ENCODE results near the gene SIPA1L3. TPM values are rescaled to one million over a fixed set of nuclear protein-coding genes. Genes with fewer than 3 reads are reported as not detected.
A peak's percentile ranks its signal among the peaks of the same experiment; 100 is the strongest.

Gene SIPA1L3
- total RNA-seq, 1 donor from 2014 or later = 63.2 TPM

- TF ChIP-seq, protein P1, sequence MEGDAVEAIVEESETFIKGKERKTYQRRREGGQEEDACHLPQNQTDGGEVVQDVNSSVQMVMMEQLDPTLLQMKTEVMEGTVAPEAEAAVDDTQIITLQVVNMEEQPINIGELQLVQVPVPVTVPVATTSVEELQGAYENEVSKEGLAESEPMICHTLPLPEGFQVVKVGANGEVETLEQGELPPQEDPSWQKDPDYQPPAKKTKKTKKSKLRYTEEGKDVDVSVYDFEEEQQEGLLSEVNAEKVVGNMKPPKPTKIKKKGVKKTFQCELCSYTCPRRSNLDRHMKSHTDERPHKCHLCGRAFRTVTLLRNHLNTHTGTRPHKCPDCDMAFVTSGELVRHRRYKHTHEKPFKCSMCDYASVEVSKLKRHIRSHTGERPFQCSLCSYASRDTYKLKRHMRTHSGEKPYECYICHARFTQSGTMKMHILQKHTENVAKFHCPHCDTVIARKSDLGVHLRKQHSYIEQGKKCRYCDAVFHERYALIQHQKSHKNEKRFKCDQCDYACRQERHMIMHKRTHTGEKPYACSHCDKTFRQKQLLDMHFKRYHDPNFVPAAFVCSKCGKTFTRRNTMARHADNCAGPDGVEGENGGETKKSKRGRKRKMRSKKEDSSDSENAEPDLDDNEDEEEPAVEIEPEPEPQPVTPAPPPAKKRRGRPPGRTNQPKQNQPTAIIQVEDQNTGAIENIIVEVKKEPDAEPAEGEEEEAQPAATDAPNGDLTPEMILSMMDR (IDR thresholded peaks at IDR 0.05) = no peak
- no peaks in the 10 kb centered on the region for H3K27me3 ChIP-seq (ENCODE audit: low read depth)
- H3K27ac ChIP-seq = no peak overlapping the region
- H3K36me3 ChIP-seq = no peaks in the 10 kb centered on the region
- ATAC-seq = no peak
- no peaks in the 10 kb centered on the region for H3K4me1 ChIP-seq
- no peaks in the 10 kb centered on the region for H3K9me3 ChIP-seq
- H3K4me3 ChIP-seq = no peak overlapping the region
- DNase-seq = no peak
- intact Hi-C loops (cut with DNase I) = no loop called here
These were observed 7.0 kb upstream of the SIPA1L3 start for GRCh38 chr19:37899966-37900365.

GRCh38 chr19:37902668-37903067 is 4.3 kb upstream of the SIPA1L3 start:
- peak; percentile 79 for DNase-seq
- Histone ChIP-seq H3K27me3 (ENCODE audit: low read depth) (no peaks in the 10 kb centered on the region), H3K4me3 (no peak overlapping the region), H3K36me3 (no peaks in the 10 kb centered on the region), H3K27ac (peak overlapping the region; percentile 6), H3K9me3 (no peaks in the 10 kb centered on the region), H3K4me1 (peaks cover 8% of the 10 kb centered on the region)
- intact Hi-C loops (cut with DNase I) = no loop called here
- TF ChIP-seq, protein P1 (IDR thresholded peaks at IDR 0.05) = peak; percentile 80
- ATAC-seq = peak; percentile 45 to 61

DNA sequence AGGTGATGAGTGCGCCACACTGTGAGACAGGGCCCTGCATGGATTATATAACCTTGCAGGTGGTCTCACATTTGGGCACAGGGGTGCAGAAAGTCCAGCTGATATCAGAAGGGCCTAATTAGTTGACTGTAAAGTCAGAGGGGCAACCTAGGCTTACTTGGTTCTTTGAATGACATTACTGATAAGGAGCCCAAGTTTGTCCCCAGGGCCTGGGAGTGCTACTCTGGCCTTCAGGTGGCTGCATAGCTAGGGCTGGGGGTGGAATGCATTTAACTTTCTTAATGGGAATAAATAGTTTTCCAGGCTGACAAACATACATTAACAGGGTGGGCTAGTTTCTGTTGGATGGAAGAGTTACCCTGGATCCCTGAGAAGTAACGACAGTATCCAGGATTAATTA is 3.9 kb upstream of the SIPA1L3 start:
- intact Hi-C loops (cut with DNase I) = no loop called here
- Histone ChIP-seq H3K36me3 (no peaks in the 10 kb centered on the region), H3K4me3 (no peak overlapping the region), H3K27ac (peak overlapping the region; percentile 6), H3K9me3 (no peaks in the 10 kb centered on the region), H3K4me1 (peaks cover 12% of the 10 kb centered on the region), H3K27me3 (ENCODE audit: low read depth) (no peaks in the 10 kb centered on the region)
- DNase-seq (no peak), ATAC-seq (no peak)
- TF ChIP-seq, protein P1 (IDR thresholded peaks at IDR 0.05) = no peak

GRCh38 chr19:37905946-37906868 is 801 bp upstream of the SIPA1L3 start, which contains the start of gene WDR87:
WDR87 (minus strand) TSS chr19:37906594; CDS start chr19:37898239, 8,355 bp downstream.
- TF ChIP-seq, protein P1 (IDR thresholded peaks at IDR 0.05) = no peak
- intact Hi-C loops (cut with DNase I) = no loop called here
- H3K27ac ChIP-seq = peak within 1 kb of the TSS; percentile 80

DNA sequence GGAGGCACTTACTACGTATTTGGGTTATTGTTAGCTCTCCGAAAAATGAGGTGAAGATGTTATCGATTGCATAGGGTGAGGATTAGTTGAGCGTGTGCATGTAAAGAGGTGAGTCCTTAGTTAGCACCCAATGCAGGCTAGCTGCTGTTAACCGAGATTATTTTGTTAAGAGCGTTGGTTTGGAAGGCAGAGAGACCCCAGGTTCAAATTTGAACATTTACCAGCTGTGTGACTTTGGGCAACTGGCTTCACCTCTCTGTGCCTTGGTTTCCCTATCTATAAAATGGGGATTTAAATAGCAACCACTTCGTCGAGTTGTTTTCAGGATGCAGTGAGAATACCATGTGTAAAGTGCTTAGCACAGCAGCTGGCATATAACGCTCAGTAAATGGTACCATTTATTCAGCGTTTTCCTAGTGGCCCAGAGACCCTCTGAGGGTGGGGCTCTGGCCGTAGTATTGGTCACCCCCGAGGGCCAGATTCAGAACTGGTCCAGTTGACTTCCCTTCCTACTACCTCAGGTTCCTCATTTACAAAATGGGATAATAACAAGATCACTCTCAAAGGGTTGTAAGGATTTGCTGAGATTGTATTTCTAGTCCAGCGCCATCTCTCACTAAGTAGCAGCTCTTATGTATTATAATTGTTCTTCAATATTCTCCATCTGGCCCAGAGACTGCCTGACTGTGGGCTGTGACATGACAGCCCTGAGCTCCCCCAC is 887 bp downstream of the SIPA1L3 start:
- no peaks in the 10 kb centered on the region for H3K36me3 ChIP-seq
- peak overlapping the region; percentile 96 for H3K4me3 ChIP-seq
- intact Hi-C loops (cut with DNase I) = no loop called here
- no peaks in the 10 kb centered on the region for H3K27me3 ChIP-seq (ENCODE audit: low read depth)
- DNase-seq (no peak), ATAC-seq (no peak)
- TF ChIP-seq, protein P1 (IDR thresholded peaks at IDR 0.05) = no peak
- peak overlapping the region; percentile 80 for H3K27ac ChIP-seq
- no peaks in the 10 kb centered on the region for H3K9me3 ChIP-seq
- H3K4me1 ChIP-seq = peaks cover 16% of the 10 kb centered on the region

More at GRCh38 chr19:37905946-37906868, 801 bp upstream of the SIPA1L3 start, which contains the start of gene WDR87:
- peaks cover 16% of the 10 kb centered on the region for H3K4me1 ChIP-seq
- no peaks in the 10 kb centered on the region for H3K27me3 ChIP-seq (ENCODE audit: low read depth)
- DNase-seq (peak; percentile 62), ATAC-seq (peak; percentile 61 to 67)
- H3K9me3 ChIP-seq = no peaks in the 10 kb centered on the region
- peak within 1 kb of the TSS; percentile 96 for H3K4me3 ChIP-seq
- no peaks in the 10 kb centered on the region for H3K36me3 ChIP-seq
